A549 (cell line): ENCODE measurements around the gene KCNAB1. TPM values are rescaled to one million over a fixed set of nuclear protein-coding genes. Genes with fewer than 3 reads are reported as not detected.

Source experiments
- ATAC-seq, 2 experiments: fragments of 200-7000 bp in 1 of 2; fragments of >200 bp in 1 of 2; cut with Nextera tagmentation in 1 of 2; cut with Tn5 transposase in 1 of 2; 3 replicates each; pipeline versions ENCODE4 v1.8.0 to v1.9.1; 2018 to 2020; ENCODE audit warnings: mild to moderate bottlenecking in 1 of 2, moderate library complexity in 1 of 2
- CTCF ChIA-PET: fragments of 300-600 bp; sonication (Branson Sonifier 250); formaldehyde crosslinking; extraction: SDS; loops from one replicate; lab custom pipeline; 2021; ENCODE audit warnings: antibody characterized with exemption, inconsistent platforms; lab: Yijun Ruan, JAX
- POLR2A ChIA-PET: fragments of 350-600 bp; formaldehyde crosslinking; extraction: SDS; loops from one replicate; lab custom pipeline; 2021; ENCODE audit warnings: antibody characterized with exemption, inconsistent platforms; lab: Yijun Ruan, JAX
- DNase-seq, 2 experiments: peaks; one replicate each; pipeline versions ENCODE4 v3.0.0 to v3.0.0-alpha.2; 2011 to 2016; ENCODE audit warnings: low read depth in 1 of 2, low spot score in 1 of 2
- FAIRE-seq: peaks from 2 replicates; lab custom pipeline; 2011; peaks lifted over from hg19 to GRCh38; lab: Jason Lieb, UNC
- H3K27ac ChIP-seq, 2 experiments: fragments of >200 bp; sonication (Bioruptor Twin); formaldehyde crosslinking; 3 replicates each; pipeline ENCODE4 v1.5.1; 2016 to 2017
- H3K4me1 ChIP-seq: fragments of >200 bp; sonication (Bioruptor Twin); formaldehyde crosslinking; 3 replicates; pipeline ENCODE4 v1.6.1; 2016
- H3K4me2 ChIP-seq: fragments of >200 bp; sonication (Bioruptor Twin); formaldehyde crosslinking; 3 replicates; pipeline ENCODE4 v1.6.1; 2016
- H3K4me3 ChIP-seq: fragments of >200 bp; sonication (Bioruptor Twin); formaldehyde crosslinking; 3 replicates; pipeline ENCODE4 v1.5.1; 2016
- H3K9me3 ChIP-seq: fragments of >200 bp; sonication (Bioruptor Twin); formaldehyde crosslinking; 3 replicates; pipeline ENCODE4 v1.6.1; 2016
- CBX2 ChIP-seq: fragments of 200-600 bp; sonication (generic); IDR thresholded peaks from 2 replicates; pipeline ENCODE4 v1.6.1; 2016; ENCODE audit warnings: low read depth, mild to moderate bottlenecking, borderline replicate concordance
- CEBPB ChIP-seq, 2 experiments: fragments of >200 bp in 1 of 2; sonication (Bioruptor Twin) in 1 of 2; formaldehyde crosslinking in 1 of 2; IDR thresholded peaks; 2 replicates each; pipeline ENCODE4 v1.6.1; 2012 to 2016
- CHD2 ChIP-seq: fragments of 150-350 bp; IDR thresholded peaks from 2 replicates; pipeline ENCODE4 v1.6.1; 2014; ENCODE audit warnings: low read length; ENCODE audit not compliant: partially characterized antibody
- CHD4 ChIP-seq: fragments of 200-600 bp; sonication (generic); IDR thresholded peaks from 2 replicates; pipeline ENCODE4 v1.6.1; 2016; ENCODE audit warnings: antibody characterized with exemption, mild to moderate bottlenecking, borderline replicate concordance
- ESRRA ChIP-seq: fragments of 150-350 bp; IDR thresholded peaks from 2 replicates; pipeline ENCODE4 v1.6.1; 2014; ENCODE audit warnings: mild to moderate bottlenecking, low read length, borderline replicate concordance
- FOSB ChIP-seq: fragments of 250-450 bp; sonication (Bioruptor Pico); IDR thresholded peaks from 2 replicates; pipeline ENCODE4 v1.5.0; 2020; ENCODE audit warnings: mild to moderate bottlenecking, moderate library complexity
- FOXS1 ChIP-seq: fragments of 250-450 bp; sonication (Bioruptor Pico); IDR thresholded peaks from 2 replicates; pipeline ENCODE4 v1.5.0; 2020; ENCODE audit warnings: mild to moderate bottlenecking, moderate library complexity
- HOXB13 ChIP-seq: fragments of 250-450 bp; sonication (Bioruptor Pico); IDR thresholded peaks from 2 replicates; pipeline ENCODE4 v1.5.0; 2020; ENCODE audit warnings: low read depth, mild to moderate bottlenecking, moderate library complexity
- HOXB5 ChIP-seq: fragments of 250-450 bp; sonication (Bioruptor Pico); IDR thresholded peaks from 2 replicates; pipeline ENCODE4 v1.5.0; 2020; ENCODE audit warnings: mild to moderate bottlenecking, moderate library complexity
- JUN ChIP-seq, 2 experiments: fragments of >200 bp; sonication (Bioruptor Twin); formaldehyde crosslinking; IDR thresholded peaks; 2 replicates in 1 of 2; 3 replicates in 1 of 2; pipeline ENCODE4 v1.6.1; 2016 to 2017
- MAZ ChIP-seq: fragments of 150-350 bp; IDR thresholded peaks from 2 replicates; pipeline ENCODE4 v1.6.1; 2014; ENCODE audit warnings: antibody characterized with exemption, low read depth, low read length, borderline replicate concordance
- MYC ChIP-seq: IDR thresholded peaks from 2 replicates; pipeline ENCODE4 v1.6.1; 2012; ENCODE audit warnings: mild to moderate bottlenecking, inconsistent platforms, low read length, improper control_type of control experiment, borderline replicate concordance
- NPAS2 ChIP-seq: fragments of 250-450 bp; sonication (Bioruptor Pico); IDR thresholded peaks from 2 replicates; pipeline ENCODE4 v1.8.0; 2022; ENCODE audit warnings: mild to moderate bottlenecking, moderate library complexity, borderline replicate concordance
- NR3C1 ChIP-seq: fragments of >200 bp; sonication (Bioruptor Twin); formaldehyde crosslinking; IDR thresholded peaks from 3 replicates; pipeline ENCODE4 v1.6.1; 2017
- RAD21 ChIP-seq, 2 experiments: fragments of >200 bp in 1 of 2; sonication (Bioruptor Twin) in 1 of 2; formaldehyde crosslinking in 1 of 2; IDR thresholded peaks in 1 of 2; conservative IDR thresholded peaks in 1 of 2; 2 replicates in 1 of 2; 3 replicates in 1 of 2; pipeline ENCODE4 v1.6.1; 2012 to 2018; ENCODE audit warnings: inconsistent platforms in 1 of 2
- RNF2 ChIP-seq: fragments of 200-600 bp; sonication (generic); IDR thresholded peaks from 2 replicates; pipeline ENCODE4 v1.6.1; 2016; ENCODE audit warnings: low read depth, mild to moderate bottlenecking, antibody characterized with exemption, moderate library complexity, borderline replicate concordance
- ZC3H11A ChIP-seq: fragments of 450-650 bp; IDR thresholded peaks from 2 replicates; pipeline ENCODE4 v1.6.1; 2014; ENCODE audit warnings: antibody characterized with exemption, mild to moderate bottlenecking
- ZFP36 ChIP-seq: fragments of 450-650 bp; IDR thresholded peaks from 2 replicates; pipeline ENCODE4 v1.6.1; 2014; ENCODE audit warnings: borderline replicate concordance; ENCODE audit not compliant: partially characterized antibody
- ZSCAN20 ChIP-seq: fragments of 250-450 bp; sonication (Bioruptor Pico); IDR thresholded peaks from 2 replicates; pipeline ENCODE4 v1.8.0; 2022; ENCODE audit warnings: mild to moderate bottlenecking, moderate library complexity
- WGBS: methylation state at CpG from one replicate; pipeline ENCODE4 v1.1.6; 2017; ENCODE audit errors: missing lambda C conversion rate; 5-methylcytosine and 5-hydroxymethylcytosine counted together
- polyA plus RNA-seq, 4 experiments: library from polyadenylated mRNA; depleted of rRNA in 3 of 4; stranded (reverse); fragments of >200 nt; fragmentation: RNase III in 1 of 4; extraction: RNeasy Plus Mini Kit Qiagen cat#74134 plus additional on column Dnase treatment in 1 of 4; gene quantifications; 2 replicates in 3 of 4; 3 replicates in 1 of 4; pipeline ENCODE4 v1.2.3, GENCODE V29; 2011 to 2017
- TF ChIP-seq, protein P1 (sequence below): fragments of >200 bp; sonication (Bioruptor Twin); formaldehyde crosslinking; IDR thresholded peaks from 3 replicates; pipeline ENCODE4 v1.6.1; 2016

The KCNAB1 gene
- polyA plus RNA-seq, 2 of the 4 experiments (the other 2 are of a cell fraction), result not detected

DNA sequence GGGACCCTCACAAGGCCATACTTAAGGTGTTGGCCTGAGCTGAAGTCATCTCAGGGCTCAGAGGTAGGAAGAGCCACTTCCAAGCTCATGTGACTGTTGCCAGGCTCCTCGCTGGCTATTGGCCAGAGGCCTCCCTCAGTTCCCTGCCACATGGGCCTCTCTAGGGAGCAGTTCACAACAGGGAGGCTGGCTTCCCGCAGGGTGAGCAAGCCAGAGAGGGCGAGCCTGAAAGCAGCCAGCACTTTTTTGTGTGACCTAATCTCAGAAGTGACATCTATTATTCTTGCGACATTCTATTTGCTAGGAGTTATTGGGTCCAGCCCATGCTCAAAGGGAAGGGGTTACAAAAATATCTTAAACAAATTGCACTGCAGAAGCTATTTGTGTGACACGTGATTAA is 233.2 kb downstream of the KCNAB1 start:
- Histone ChIP-seq H3K27ac (no peak overlapping the region), H3K4me2 (no peak overlapping the region), H3K4me3 (no peak overlapping the region), H3K4me1 (no peaks in the 10 kb centered on the region), H3K9me3 (no peaks in the 10 kb centered on the region)
- 40% methylated on average over 5 of the region's 5 CpGs for WGBS
- no peak for DNase-seq
- ChIA-PET CTCF (interaction anchor here (0.6 to 1.4 kb wide), 2 partner anchors 35 to 773 kb away, joined by 3 to 4 read pairs; no protein-coding TSS in a partner anchor), POLR2A (no interaction called here)
- FAIRE-seq, result no peak
- TF ChIP-seq ZFP36 (no peak), CHD4 (no peak), FOSB (no peak)
- no peak for ATAC-seq

DNA sequence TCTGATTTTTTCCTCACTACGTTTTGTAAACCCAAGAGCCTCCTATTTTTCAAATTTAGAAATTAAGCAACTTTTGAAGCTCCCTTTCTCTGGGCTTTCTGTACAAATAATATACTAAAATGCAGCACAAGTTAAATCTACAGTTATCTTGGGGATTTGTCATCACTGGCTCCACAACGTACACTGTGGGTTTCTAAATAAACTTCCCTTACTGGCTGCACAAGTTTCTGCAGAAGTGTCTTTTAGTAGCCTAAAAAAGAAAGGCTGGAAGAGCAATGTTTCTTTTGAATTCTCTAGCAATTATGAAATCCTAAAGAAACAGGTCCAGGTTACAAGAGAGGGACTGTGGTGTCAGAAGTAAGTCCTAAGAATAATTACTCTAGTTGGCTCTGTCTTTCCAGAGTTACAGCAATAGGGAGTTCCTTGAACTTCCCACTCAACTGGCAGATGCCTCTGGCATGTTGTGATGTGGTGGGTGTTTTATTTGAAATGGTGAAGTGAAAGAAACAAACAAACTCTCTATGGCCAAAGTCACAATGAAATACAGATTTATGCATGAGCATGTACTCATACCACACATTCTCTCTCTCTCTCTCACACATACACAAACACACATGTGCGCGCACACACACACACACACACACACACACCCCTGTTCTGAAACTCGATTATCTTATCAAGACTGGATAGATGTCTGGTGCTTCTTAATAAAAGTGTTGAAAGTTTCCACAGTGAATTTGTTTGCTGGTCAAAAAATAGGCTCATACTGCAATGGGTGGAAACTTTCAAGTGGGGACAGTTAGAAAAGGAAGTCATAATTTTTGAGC is 236.4 kb downstream of the KCNAB1 start:
- Histone ChIP-seq H3K4me1 (no peaks in the 10 kb centered on the region), H3K4me3 (no peak overlapping the region), H3K27ac (no peak overlapping the region), H3K9me3 (no peaks in the 10 kb centered on the region), H3K4me2 (no peak overlapping the region)
- FAIRE-seq, result no peak
- ChIA-PET CTCF (no interaction called here), POLR2A (no interaction called here)
- no peak for ATAC-seq
- DNase-seq, result no peak
- 44% methylated on average over 5 of the region's 5 CpGs for WGBS
- no peak for TF ChIP-seq RAD21 (conservative IDR thresholded peaks at IDR 0.05 in 1 of 2, IDR thresholded peaks at IDR 0.05 in 1 of 2)
- TF ChIP-seq CHD2, result no peak
- no peak for TF ChIP-seq ESRRA
- TF ChIP-seq NPAS2 (CRISPR knock-in tag), result no peak
- no peak for TF ChIP-seq CBX2
- no peak for TF ChIP-seq CEBPB (IDR thresholded peaks at IDR 0.05)
- TF ChIP-seq, protein P1, sequence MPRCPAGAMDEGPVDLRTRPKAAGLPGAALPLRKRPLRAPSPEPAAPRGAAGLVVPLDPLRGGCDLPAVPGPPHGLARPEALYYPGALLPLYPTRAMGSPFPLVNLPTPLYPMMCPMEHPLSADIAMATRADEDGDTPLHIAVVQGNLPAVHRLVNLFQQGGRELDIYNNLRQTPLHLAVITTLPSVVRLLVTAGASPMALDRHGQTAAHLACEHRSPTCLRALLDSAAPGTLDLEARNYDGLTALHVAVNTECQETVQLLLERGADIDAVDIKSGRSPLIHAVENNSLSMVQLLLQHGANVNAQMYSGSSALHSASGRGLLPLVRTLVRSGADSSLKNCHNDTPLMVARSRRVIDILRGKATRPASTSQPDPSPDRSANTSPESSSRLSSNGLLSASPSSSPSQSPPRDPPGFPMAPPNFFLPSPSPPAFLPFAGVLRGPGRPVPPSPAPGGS, result no peak
- TF ChIP-seq ZSCAN20 (CRISPR knock-in tag), result no peak
- TF ChIP-seq HOXB5 (CRISPR knock-in tag), result no peak
- TF ChIP-seq RNF2, result no peak
- no peak for TF ChIP-seq MYC
- no peak for TF ChIP-seq NR3C1
- TF ChIP-seq CHD4, result no peak
- no peak for TF ChIP-seq HOXB13 (CRISPR knock-in tag)
- TF ChIP-seq JUN (IDR thresholded peaks at IDR 0.05), result no peak
- no peak for TF ChIP-seq MAZ

DNA sequence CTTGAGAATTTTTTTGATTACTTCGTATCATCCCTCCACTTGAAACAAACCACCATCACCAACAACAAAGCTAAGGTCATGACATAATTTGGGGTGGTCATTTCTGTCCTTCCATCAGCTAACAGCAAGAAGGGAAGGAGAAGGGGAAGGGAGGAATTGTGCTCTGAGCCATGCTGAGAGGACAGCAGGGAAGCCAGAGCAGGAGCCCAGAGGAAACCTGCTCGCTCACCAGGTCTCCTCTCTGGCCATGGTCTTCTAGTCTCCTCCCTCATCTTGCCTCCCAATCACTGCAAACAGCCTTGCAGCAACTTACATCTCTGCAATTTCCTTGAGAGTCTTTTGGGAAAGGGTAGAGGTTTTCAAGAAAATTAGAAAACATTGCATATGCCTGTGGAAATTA is 237.9 kb downstream of the KCNAB1 start:
- ChIA-PET CTCF (interaction anchor here (1.2 kb wide), 1 partner anchor 24 kb away, joined by 4 read pairs; no protein-coding TSS in a partner anchor), POLR2A (no interaction called here)
- no peak for TF ChIP-seq FOXS1 (CRISPR knock-in tag)
- TF ChIP-seq ZC3H11A, result no peak
- FAIRE-seq (no peak), DNase-seq (no peak), ATAC-seq (no peak)
- WGBS, result 18% methylated on average over 2 of the region's 2 CpGs
- Histone ChIP-seq H3K4me3 (no peak overlapping the region), H3K27ac (no peak overlapping the region), H3K9me3 (no peaks in the 10 kb centered on the region), H3K4me1 (no peaks in the 10 kb centered on the region), H3K4me2 (no peak overlapping the region)
